Mesenchymal stem cell (in vitro differentiated cells and primary cell): ENCODE data around the gene ZNF236.

Source experiments
- DNase-seq: peaks from one replicate; pipeline ENCODE4 v3.0.0-alpha.2; 2013
- H2AFZ ChIP-seq: one replicate; pipeline ENCODE4 v1.6.1; 2013; ENCODE audit warnings: low read depth, mild to moderate bottlenecking, control low read depth, inconsistent platforms, low read length, moderate library complexity
- H2AK5ac ChIP-seq: 2 replicates; pipeline ENCODE4 v1.6.1; 2013; ENCODE audit warnings: low read length, moderate library complexity, mild to moderate bottlenecking, inconsistent platforms; ENCODE audit not compliant: severe bottlenecking
- H2BK120ac ChIP-seq: one replicate; pipeline ENCODE4 v1.6.1; 2013; ENCODE audit warnings: low read depth, mild to moderate bottlenecking, inconsistent platforms, low read length, moderate library complexity
- H2BK12ac ChIP-seq, 2 experiments: one replicate each; pipeline ENCODE4 v1.6.1; 2013; ENCODE audit warnings: inconsistent platforms in 2 of 2, low read length in 2 of 2, mild to moderate bottlenecking in 2 of 2, moderate library complexity in 2 of 2, control low read depth in 1 of 2
- H2BK15ac ChIP-seq: one replicate; pipeline ENCODE4 v1.6.1; 2013; ENCODE audit warnings: mild to moderate bottlenecking, low read depth, inconsistent platforms; ENCODE audit not compliant: poor library complexity, severe bottlenecking
- H2BK5ac ChIP-seq: 2 replicates; pipeline ENCODE4 v1.6.1; 2013; ENCODE audit warnings: low read depth, mild to moderate bottlenecking, low read length, control low read depth, inconsistent platforms; ENCODE audit not compliant: poor library complexity, severe bottlenecking
- H3K14ac ChIP-seq, 2 experiments: one replicate each; pipeline ENCODE4 v1.6.1; 2013; ENCODE audit warnings: inconsistent platforms in 2 of 2, low read length in 2 of 2, control low read depth in 1 of 2, mild to moderate bottlenecking in 1 of 2, moderate library complexity in 1 of 2
- H3K18ac ChIP-seq, 2 experiments: one replicate each; pipeline ENCODE4 v1.6.1; 2013; ENCODE audit warnings: inconsistent platforms in 2 of 2, low read length in 2 of 2, control low read depth in 1 of 2, low read depth in 1 of 2, mild to moderate bottlenecking in 1 of 2
- H3K23ac ChIP-seq, 2 experiments: one replicate each; pipeline ENCODE4 v1.6.1; 2013; ENCODE audit warnings: inconsistent platforms in 2 of 2, low read length in 2 of 2, mild to moderate bottlenecking in 2 of 2, moderate library complexity in 2 of 2, control low read depth in 1 of 2
- H3K27ac ChIP-seq: 2 replicates; pipeline ENCODE4 v1.5.1; 2013; ENCODE audit warnings: mild to moderate bottlenecking, moderate library complexity, low read length, control low read depth, inconsistent platforms; ENCODE audit not compliant: poor library complexity, severe bottlenecking
- H3K27me3 ChIP-seq, 2 experiments: 2 replicates each; pipeline versions ENCODE4 v1.6.1 to v1.7.0; 2013; ENCODE audit warnings: low read length in 2 of 2, mild to moderate bottlenecking in 2 of 2, moderate library complexity in 2 of 2, control low read depth in 1 of 2, inconsistent platforms in 1 of 2; ENCODE audit not compliant: control insufficient read depth in 1 of 2, insufficient read depth in 1 of 2
- H3K36me3 ChIP-seq, 2 experiments: 2 replicates each; pipeline versions ENCODE4 v1.6.1 to v1.7.0; 2013; ENCODE audit warnings: low read length in 2 of 2, control low read depth in 1 of 2, inconsistent platforms in 1 of 2, low read depth in 1 of 2, mild to moderate bottlenecking in 1 of 2; ENCODE audit not compliant: insufficient read depth in 2 of 2, control insufficient read depth in 1 of 2
- H3K4ac ChIP-seq, 2 experiments: one replicate each; pipeline ENCODE4 v1.6.1; 2013; ENCODE audit warnings: inconsistent platforms in 2 of 2, low read length in 2 of 2, mild to moderate bottlenecking in 2 of 2, moderate library complexity in 2 of 2, control low read depth in 1 of 2, low read depth in 1 of 2
- H3K4me1 ChIP-seq: 2 replicates; pipeline ENCODE4 v1.6.1; 2013; ENCODE audit warnings: low read depth, low read length, control low read depth; ENCODE audit not compliant: control insufficient read depth, insufficient read depth
- H3K4me2 ChIP-seq: 2 replicates; pipeline ENCODE4 v1.6.1; 2013; ENCODE audit warnings: low read length, mild to moderate bottlenecking, inconsistent platforms; ENCODE audit not compliant: poor library complexity, severe bottlenecking
- H3K4me3 ChIP-seq, 2 experiments: 2 replicates each; pipeline versions ENCODE4 v1.5.1 to v1.7.0; 2013; ENCODE audit warnings: low read length in 2 of 2, mild to moderate bottlenecking in 2 of 2, control low read depth in 1 of 2, low read depth in 1 of 2; ENCODE audit not compliant: insufficient read depth in 1 of 2
- H3K79me1 ChIP-seq: replicated peaks from 2 replicates; pipeline ENCODE4 v1.6.1; 2013; ENCODE audit warnings: mild to moderate bottlenecking, control low read depth, low read length, inconsistent platforms; ENCODE audit not compliant: poor library complexity, severe bottlenecking
- H3K9ac ChIP-seq: 2 replicates; pipeline ENCODE4 v1.7.0; 2013; ENCODE audit warnings: mild to moderate bottlenecking, low read length, moderate library complexity
- H3K9me3 ChIP-seq: 2 replicates; pipeline ENCODE4 v1.7.0; 2013; ENCODE audit warnings: mild to moderate bottlenecking, low read length; ENCODE audit not compliant: control insufficient read depth
- H4K8ac ChIP-seq: one replicate; pipeline ENCODE4 v1.6.1; 2013; ENCODE audit warnings: inconsistent platforms, mild to moderate bottlenecking, low read length, moderate library complexity
- H4K91ac ChIP-seq: one replicate; pipeline ENCODE4 v1.6.1; 2013; ENCODE audit warnings: mild to moderate bottlenecking, low read length, inconsistent platforms
- WGBS: methylation state at CpG from one replicate; pipeline ENCODE4 v1.1.7; 2013; ENCODE audit warnings: mixed read lengths; 5-methylcytosine and 5-hydroxymethylcytosine counted together

Gene ZNF236

DNA sequence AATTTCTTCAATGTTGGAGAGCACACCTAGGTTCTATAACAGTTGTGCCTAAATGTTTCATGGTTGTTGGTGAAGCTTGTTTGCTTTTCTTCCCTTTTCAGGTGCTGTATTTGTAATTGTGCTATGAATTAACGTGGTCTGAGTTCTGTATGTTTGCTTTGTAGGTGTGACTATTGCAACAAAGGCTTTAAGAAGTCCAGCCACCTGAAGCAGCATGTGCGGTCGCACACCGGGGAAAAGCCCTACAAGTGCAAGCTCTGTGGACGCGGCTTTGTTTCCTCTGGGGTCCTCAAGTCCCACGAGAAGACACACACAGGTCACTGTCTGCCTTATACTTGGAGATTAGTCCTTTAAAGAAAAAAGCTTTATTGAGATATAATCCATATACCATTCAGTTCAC is 91.2 kb downstream of the ZNF236 start:
- H3K27me3 ChIP-seq = no peaks in the 10 kb centered on the region

DNA sequence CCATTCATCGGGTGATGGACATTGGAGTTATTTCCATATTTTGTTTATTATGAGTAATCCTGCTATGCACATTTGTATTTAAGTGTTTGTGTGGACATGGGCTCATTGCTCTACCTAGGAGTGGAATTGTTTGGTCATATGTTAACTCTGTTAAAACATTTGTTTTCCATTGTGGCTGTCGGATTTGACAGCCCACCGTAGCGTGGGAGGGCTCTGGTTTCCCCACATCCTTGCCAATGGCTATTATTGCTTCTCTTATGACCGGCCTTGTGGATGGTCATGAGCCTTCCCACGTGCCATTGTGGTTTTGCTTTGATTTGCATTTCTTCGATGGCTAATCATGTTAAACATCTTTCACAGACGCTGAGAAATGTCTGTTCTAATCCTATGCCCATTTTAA is 92.0 kb downstream of the ZNF236 start:
- no peak overlapping the region for H4K91ac ChIP-seq
- H3K9ac ChIP-seq = no peak overlapping the region
- no peaks in the 10 kb centered on the region for H3K4me1 ChIP-seq
- peaks cover 11% of the 10 kb centered on the region for H3K79me1 ChIP-seq
- no peak overlapping the region for H2AFZ ChIP-seq
- no peak overlapping the region for H2AK5ac ChIP-seq
- H3K27me3 ChIP-seq = no peaks in the 10 kb centered on the region
- H2BK5ac ChIP-seq = no peak overlapping the region
- no peak overlapping the region for H3K14ac ChIP-seq
- H2BK120ac ChIP-seq = no peak overlapping the region
- H3K4me2 ChIP-seq = no peak overlapping the region
- no peak overlapping the region for H3K27ac ChIP-seq
- no peaks in the 10 kb centered on the region for H3K9me3 ChIP-seq
- no peak overlapping the region for H3K18ac ChIP-seq
- 97% methylated on average over 7 of the region's 8 CpGs for WGBS
- H3K4ac ChIP-seq = no peak overlapping the region
- no peak overlapping the region for H3K23ac ChIP-seq
- no peak overlapping the region for H2BK12ac ChIP-seq
- no peak overlapping the region for H3K4me3 ChIP-seq
- DNase-seq = no peak
- H3K36me3 ChIP-seq = peaks cover 32 to 93% of the 10 kb centered on the region in 2 experiments
- H4K8ac ChIP-seq = no peak overlapping the region
- no peak overlapping the region for H2BK15ac ChIP-seq

More for the DNA sequence above, 91.2 kb downstream of the ZNF236 start:
- Histone ChIP-seq H3K4me2 (no peak overlapping the region), H2AFZ (no peak overlapping the region), H2AK5ac (no peak overlapping the region), H4K8ac (no peak overlapping the region), H3K79me1 (peaks cover 12% of the 10 kb centered on the region), H3K27ac (no peak overlapping the region), H2BK15ac (no peak overlapping the region), H3K18ac (no peak overlapping the region), H2BK12ac (no peak overlapping the region), H3K14ac (no peak overlapping the region), H3K4me1 (no peaks in the 10 kb centered on the region), H3K9ac (no peak overlapping the region), H3K36me3 (peaks cover 32 to 92% of the 10 kb centered on the region in 2 experiments), H3K23ac (no peak overlapping the region), H2BK5ac (no peak overlapping the region), H3K4me3 (no peak overlapping the region), H3K4ac (no peak overlapping the region), H3K9me3 (no peaks in the 10 kb centered on the region), H2BK120ac (no peak overlapping the region), H4K91ac (no peak overlapping the region)
- WGBS = 100% methylated on average over 6 of the region's 7 CpGs
- DNase-seq = no peak

DNA sequence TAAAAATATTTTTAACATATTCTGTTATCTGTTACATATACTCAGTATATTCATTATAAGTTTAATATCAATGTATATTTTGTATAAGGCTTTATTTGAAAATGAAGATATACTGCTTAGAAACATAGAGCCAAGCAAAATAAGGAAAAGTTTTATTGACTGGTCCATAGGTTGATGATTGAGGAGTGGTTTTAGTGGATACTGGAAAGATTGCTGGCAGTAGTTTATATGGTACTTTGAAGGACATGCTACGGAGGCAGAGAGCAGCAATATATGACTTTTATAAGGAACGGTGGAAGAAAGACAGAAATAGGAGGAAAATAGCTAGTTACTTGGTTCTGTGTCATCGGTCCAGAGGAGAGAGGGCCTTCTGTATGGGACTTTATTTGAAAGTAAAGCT is 92.4 kb downstream of the ZNF236 start:
- Histone ChIP-seq H4K8ac (no peak overlapping the region), H3K27ac (no peak overlapping the region), H2BK12ac (no peak overlapping the region), H3K4me2 (no peak overlapping the region), H3K9ac (no peak overlapping the region), H3K79me1 (peaks cover 13% of the 10 kb centered on the region), H2BK15ac (no peak overlapping the region), H2AK5ac (no peak overlapping the region), H4K91ac (no peak overlapping the region), H2BK120ac (no peak overlapping the region), H3K18ac (no peak overlapping the region), H2BK5ac (no peak overlapping the region), H3K4me3 (no peak overlapping the region), H2AFZ (no peak overlapping the region), H3K36me3 (peaks cover 32 to 93% of the 10 kb centered on the region in 2 experiments), H3K14ac (no peak overlapping the region), H3K4me1 (no peaks in the 10 kb centered on the region), H3K27me3 (no peaks in the 10 kb centered on the region), H3K4ac (no peak overlapping the region), H3K23ac (no peak overlapping the region), H3K9me3 (no peaks in the 10 kb centered on the region)
- WGBS = 66% methylated on average over 3 of the region's 3 CpGs
- DNase-seq = no peak

DNA sequence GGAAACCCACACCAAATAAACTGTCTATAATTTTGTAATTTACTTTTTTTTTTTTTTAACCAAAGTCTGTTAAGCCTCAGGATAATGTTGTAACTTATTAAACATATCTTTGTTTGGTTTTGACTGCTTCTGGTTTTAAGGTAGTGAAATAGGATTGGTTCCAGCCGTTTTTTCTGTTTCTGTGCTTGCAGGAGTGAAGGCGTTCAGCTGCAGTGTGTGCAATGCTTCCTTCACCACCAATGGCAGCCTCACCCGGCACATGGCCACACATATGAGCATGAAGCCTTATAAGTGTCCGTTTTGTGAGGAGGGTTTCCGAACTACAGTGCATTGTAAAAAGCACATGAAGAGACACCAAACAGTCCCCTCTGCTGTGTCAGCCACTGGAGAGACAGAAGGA is 93.1 kb downstream of the ZNF236 start:
- H4K8ac ChIP-seq = no peak overlapping the region
- H2AFZ ChIP-seq = no peak overlapping the region
- no peak overlapping the region for H3K9ac ChIP-seq
- H2BK15ac ChIP-seq = no peak overlapping the region
- no peak overlapping the region for H3K4me2 ChIP-seq
- H3K14ac ChIP-seq = no peak overlapping the region
- H3K27ac ChIP-seq = no peak overlapping the region
- H3K9me3 ChIP-seq = no peaks in the 10 kb centered on the region
- peaks cover 32 to 92% of the 10 kb centered on the region in 2 experiments for H3K36me3 ChIP-seq
- no peak overlapping the region for H2BK5ac ChIP-seq
- H3K4me3 ChIP-seq = no peak overlapping the region
- peaks cover 13% of the 10 kb centered on the region for H3K79me1 ChIP-seq
- no peak overlapping the region for H2BK12ac ChIP-seq
- H2AK5ac ChIP-seq = no peak overlapping the region
- no peaks in the 10 kb centered on the region for H3K4me1 ChIP-seq
- no peak for DNase-seq
- H3K18ac ChIP-seq = no peak overlapping the region
- no peak overlapping the region for H2BK120ac ChIP-seq
- H3K4ac ChIP-seq = no peak overlapping the region
- no peak overlapping the region for H3K23ac ChIP-seq
- no peaks in the 10 kb centered on the region for H3K27me3 ChIP-seq
- H4K91ac ChIP-seq = no peak overlapping the region
- 96% methylated on average over 5 of the region's 5 CpGs for WGBS
